ENCODE data around the gene KCNMB2.

The KCNMB2 gene

DNA sequence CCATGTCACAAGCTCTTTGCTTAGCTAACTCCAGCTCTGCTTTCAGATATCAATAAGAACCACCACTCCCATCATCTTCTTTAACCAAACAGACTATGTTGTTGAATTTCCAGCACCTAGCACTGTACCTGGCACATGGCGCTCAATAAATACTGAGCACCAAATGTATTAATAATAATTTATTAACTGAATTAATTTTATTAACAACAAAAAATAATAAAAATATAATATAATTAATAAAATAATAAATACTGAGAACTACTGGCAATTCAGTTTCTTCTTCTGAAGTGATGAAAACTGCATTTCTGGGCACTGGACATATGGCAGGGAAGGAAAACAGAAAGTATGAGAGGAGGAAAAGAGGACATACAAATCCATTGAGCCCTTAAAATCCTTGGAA, 271.5 kb downstream of the KCNMB2 start:
- no peak for DNase-seq (ENCODE audit: low read depth in 2 of 2)

- no peak for DNase-seq (ENCODE audit: low read depth in 2 of 2)
Observed at GRCh38 chr3:178808748-178809147, 272.5 kb downstream of the KCNMB2 start.

DNA sequence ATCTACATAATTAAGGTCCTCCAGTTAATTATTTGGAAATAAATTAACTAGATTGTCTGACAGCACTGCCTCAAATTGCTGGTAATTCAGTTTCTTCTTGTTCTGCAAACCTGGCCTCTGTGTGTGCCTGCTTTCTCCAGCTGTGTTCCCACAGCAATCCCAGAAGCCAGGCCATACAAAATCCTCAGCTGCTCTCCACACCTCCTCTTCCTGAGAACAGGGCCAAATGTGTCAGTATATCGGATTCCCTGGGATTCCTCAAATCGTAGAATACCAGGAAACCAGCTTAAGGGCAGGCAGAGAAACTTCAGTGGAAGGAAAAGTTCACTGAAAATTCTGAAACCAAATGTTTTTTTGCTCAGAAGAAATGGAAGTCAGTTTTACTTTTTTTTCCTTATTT, 273.9 kb downstream of the KCNMB2 start:
- no peak for DNase-seq (ENCODE audit: low read depth in 2 of 2)

- no peak for DNase-seq (ENCODE audit: low read depth in 2 of 2)
Observed at GRCh38 chr3:178822722-178823121, 286.5 kb downstream of the KCNMB2 start.

GRCh38 chr3:178823150-178823549, 286.9 kb downstream of the KCNMB2 start:
- DNase-seq (ENCODE audit: low read depth in 2 of 2) = no peak

GRCh38 chr3:178823591-178824246, 287.5 kb downstream of the KCNMB2 start:
- DNase-seq (ENCODE audit: low read depth in 2 of 2) = no peak

DNA sequence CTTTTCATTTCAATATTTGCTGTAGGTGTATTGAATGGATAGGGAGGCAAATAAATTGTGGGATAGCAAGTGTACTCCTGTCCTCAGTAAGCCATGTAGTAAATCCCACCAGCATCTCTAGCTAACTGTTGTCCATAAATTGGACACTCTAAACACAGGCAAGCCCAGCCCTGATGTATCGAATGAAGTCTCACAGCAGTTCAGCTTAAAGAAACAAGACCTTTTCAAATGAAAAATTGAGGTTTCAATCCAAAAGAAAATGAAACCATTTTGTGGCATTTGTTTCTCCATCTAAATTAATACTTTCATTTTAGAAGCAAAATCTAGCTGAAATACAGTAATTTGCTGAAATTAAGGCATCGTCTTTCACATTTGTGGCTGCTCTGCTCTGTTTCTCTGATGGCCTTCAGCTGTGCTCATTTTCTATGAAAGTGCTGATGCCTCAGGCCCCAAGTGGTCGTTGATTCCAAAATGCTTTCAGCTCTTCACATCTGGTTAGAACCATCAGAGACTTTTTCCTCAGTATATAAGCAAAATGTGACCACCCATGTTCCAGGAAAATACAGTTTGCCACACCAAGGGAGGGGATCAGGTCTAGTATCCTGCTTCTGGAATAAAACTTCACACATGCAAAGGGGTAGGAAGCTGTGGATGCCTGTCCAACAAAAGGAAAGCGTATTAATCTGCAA, 290.3 kb downstream of the KCNMB2 start:
- no peak for DNase-seq (ENCODE audit: low read depth in 2 of 2)

DNA sequence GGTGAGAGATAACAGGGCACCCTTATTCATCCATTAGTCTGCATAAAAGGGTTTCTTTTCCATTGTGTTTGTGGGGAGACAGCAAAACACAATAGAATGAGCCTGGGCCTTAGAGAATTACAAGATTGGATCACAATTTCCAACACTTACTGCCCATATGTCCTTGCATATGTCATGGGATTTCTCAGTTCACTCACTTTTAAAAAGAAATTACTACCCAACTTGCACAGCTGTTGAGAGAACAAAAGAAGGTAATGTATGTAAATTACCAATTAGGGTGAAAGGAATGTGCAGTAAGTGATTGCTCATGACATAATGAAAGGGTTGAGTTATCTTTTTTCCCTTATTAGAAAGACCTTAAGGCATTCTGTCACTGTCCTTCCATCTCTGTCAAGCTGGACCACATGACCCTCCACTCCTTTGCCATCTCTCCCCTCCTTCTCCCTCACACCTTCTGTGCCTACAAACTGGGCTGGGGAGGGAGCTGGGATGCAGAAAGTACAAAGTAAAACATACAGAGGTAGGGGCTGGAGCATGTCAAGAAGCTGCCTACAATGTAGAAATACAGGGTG, 291.1 kb downstream of the KCNMB2 start:
- DNase-seq (ENCODE audit: low read depth in 2 of 2) = no peak

DNA sequence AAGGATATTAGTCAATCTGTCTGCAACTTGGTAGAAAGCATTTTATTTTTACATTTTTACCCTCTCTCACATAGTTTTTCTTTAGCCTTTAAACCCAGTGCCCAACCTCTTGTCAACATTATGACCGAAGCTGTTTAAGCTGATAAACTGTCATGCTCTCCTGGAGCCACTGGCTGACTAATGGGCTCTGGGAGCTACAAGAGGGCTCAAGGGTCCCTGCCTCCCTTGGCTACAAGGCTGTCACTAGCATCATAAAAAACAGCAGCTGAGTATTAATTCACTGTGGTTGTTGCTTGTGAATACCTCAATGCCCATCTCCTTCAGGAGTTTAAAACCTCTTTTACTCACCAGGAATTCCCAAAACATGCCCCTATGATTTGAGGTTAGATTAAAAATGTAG, 297.5 kb downstream of the KCNMB2 start:
- DNase-seq (ENCODE audit: low read depth in 2 of 2) = no peak

- no peak for DNase-seq (ENCODE audit: low read depth in 2 of 2)
Observed at GRCh38 chr3:178835033-178835432, 298.8 kb downstream of the KCNMB2 start.

- DNase-seq (ENCODE audit: low read depth in 2 of 2) = no peak
Observed at GRCh38 chr3:178837512-178837911, 301.3 kb downstream of the KCNMB2 start.

GRCh38 chr3:178840586-178840985, 304.4 kb downstream of the KCNMB2 start:
- no peak for DNase-seq (ENCODE audit: low read depth in 2 of 2)

GRCh38 chr3:178841011-178841410, 304.8 kb downstream of the KCNMB2 start:
- DNase-seq (ENCODE audit: low read depth in 2 of 2) = no peak

- no peak for DNase-seq (ENCODE audit: low read depth in 2 of 2)
Observed at GRCh38 chr3:178844916-178845315, 308.7 kb downstream of the KCNMB2 start.

DNA sequence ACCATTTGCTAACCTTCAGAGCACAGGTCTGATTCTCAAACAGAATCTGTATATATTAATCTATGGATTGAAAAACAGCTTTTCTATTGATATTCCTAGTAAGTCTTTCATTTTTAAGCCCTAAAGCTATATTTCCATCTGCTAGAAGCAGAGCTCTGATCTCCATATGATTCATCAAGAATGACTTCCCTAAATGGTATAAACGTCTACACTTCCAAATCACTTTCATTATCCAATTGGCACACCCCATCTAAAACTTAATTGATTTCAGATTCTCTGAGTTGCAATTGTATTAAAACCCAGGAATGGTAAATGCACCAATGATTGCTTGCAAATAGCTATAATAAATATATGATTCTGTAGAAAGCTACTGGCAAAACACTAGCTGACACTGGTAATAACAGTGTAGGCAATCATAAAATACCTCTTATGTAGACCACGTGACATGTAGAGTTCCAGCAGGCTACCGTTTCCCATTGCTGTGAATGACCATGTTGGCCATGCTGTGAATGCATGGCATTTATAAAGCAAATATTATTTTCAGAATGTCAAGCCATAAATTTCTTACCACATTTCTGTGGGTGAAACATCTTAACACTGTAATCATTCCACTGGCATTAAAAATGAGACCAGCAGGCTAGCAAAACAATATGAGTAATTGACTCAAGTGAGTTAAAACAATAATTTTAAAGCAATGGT, 309.3 kb downstream of the KCNMB2 start:
- DNase-seq (ENCODE audit: low read depth in 2 of 2) = no peak

DNA sequence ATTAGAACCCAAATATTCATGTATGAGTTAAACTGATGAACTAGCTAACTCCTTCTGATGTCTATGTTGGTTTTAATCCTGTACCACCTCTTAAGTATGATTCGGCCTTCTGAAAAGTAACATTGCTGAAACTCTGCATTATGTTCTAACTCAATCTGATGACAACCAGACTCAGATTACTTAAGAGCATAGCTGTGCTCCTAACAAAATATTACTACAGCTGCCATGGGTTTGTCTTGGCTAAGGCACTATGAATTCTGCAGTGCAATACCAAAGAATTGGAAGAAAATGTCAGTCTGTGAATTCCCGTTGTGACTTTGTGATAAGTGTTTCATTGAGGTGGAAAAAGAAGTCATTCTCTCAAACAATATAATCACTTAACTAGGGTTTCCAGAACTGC, 311.0 kb downstream of the KCNMB2 start:
- DNase-seq (ENCODE audit: low read depth in 2 of 2) = no peak

GRCh38 chr3:178849199-178849910, 313.1 kb downstream of the KCNMB2 start:
- no peak for DNase-seq (ENCODE audit: low read depth in 2 of 2)

DNA sequence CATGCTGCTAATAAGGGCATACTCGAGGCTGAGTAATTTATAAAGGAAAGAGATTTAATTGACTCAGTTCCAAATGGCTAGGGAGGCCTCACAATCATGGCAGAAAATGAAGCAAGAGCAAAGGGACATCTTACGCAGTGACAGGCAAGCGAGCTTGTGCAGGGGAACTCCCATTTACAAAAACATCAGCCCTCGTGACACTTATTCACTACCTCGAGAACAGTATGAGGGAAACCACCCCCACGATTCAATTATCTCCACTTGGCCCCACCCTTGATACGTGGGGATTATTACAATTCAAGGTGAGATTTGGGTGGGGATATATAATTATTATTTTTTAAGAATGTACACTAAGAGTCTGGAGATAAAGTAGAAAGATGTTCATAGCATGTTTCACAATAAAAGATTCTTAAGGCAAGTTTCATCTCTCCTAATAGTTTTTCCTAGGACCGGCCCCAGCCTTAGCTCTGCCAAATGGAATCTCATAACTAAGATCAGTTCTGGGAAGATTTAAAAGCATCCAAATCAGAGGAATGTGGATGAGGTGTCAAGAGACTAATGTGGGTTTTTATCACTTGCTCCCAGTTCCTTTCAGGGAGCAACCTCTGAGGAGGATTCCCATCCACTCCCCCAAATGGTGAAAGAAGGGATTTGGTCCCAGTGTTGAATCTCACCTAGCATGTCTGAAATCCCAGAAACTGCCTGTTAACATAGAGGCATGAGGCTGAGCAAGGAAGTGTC, 314.4 kb downstream of the KCNMB2 start:
- no peak for DNase-seq (ENCODE audit: low read depth in 2 of 2)

- DNase-seq (ENCODE audit: low read depth in 2 of 2) = no peak
Observed at GRCh38 chr3:178851564-178851963, 315.3 kb downstream of the KCNMB2 start.

DNA sequence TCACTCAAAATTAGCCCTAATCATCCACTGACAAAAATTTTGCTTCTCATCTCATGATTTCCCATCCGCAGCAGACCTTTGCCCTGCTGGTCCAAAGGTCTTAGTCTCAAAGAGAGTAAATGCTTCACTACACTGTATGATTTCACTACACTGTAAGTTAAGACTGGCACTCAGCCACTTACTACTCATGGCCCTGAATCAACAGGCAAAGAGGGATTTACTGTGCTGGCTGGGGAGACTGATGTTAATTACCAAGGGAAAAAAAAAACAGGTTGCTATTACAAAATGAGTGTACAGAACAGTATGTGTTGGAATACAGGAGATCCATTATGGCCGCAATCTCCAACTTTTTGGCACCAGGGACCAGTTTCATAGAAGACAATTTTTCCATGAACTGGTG, 320.6 kb downstream of the KCNMB2 start:
- DNase-seq (ENCODE audit: low read depth in 2 of 2) = no peak

DNA sequence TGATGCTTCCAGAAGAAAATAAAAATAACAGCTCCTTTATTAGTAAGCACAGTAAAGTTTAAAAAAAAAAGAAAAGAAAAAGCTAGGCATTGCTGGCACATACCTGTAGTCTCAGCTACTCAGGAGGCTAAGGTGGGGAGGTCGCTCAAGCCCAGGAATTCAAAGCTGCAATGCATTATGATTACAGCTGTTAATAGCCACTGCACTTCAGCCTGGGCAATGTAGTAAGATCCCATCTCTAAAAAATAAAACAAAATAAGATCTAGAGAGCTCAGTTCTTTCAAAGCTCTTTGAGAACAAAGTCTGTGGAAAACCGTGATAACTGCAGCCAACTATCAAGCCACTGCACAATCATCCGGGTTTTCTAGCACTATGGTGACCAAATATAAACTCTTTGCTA, 323.1 kb downstream of the KCNMB2 start:
- DNase-seq (ENCODE audit: low read depth in 2 of 2) = no peak

All from stimulated activated CD4-positive, alpha-beta T cell treated with anti-CD3 and anti-CD28 coated beads, Interleukin-15, amount 100 ng/mL, for 48 hours (primary cell).